H1 (cell line): Measurements from ENCODE around the gene FAF2. TPM values are rescaled to one million over a fixed set of nuclear protein-coding genes. Genes with fewer than 3 reads are reported as not detected.

ENCODE experiments used
- CTCF ChIA-PET: fragments of 300-600 bp; sonication (Branson Sonifier 250); formaldehyde crosslinking; loops from one replicate; lab custom pipeline; 2021; ENCODE audit not compliant: partially characterized antibody; lab: Charles Lee
- POLR2A ChIA-PET: fragments of 300-600 bp; sonication (Branson Sonifier 250); formaldehyde crosslinking; loops from one replicate; lab custom pipeline; 2021; ENCODE audit warnings: inconsistent platforms; ENCODE audit not compliant: partially characterized antibody; lab: Charles Lee
- DNase-seq, 2 experiments: peaks; one replicate each; pipeline versions ENCODE4 v3.0.0 to v3.0.0-alpha.2; 2010 to 2022; ENCODE audit warnings: low spot score in 2 of 2, low read depth in 1 of 2, mixed read lengths in 1 of 2
- FAIRE-seq: peaks from 2 replicates; lab custom pipeline; 2011; peaks lifted over from hg19 to GRCh38; lab: Jason Lieb, UNC
- H2AFZ ChIP-seq: 2 replicates; pipeline ENCODE4 v1.8.1; 2012; ENCODE audit warnings: low read length, inconsistent platforms
- H2AK5ac ChIP-seq: 2 replicates; pipeline ENCODE4 v1.6.1; 2013; ENCODE audit warnings: low read depth, low read length
- H2BK120ac ChIP-seq: replicated peaks from 2 replicates; pipeline ENCODE3; 2013; ENCODE audit warnings: low read depth, low read length, inconsistent platforms
- H2BK12ac ChIP-seq: 2 replicates; pipeline ENCODE4 v1.6.1; 2013; ENCODE audit warnings: low read depth, low read length
- H2BK15ac ChIP-seq: 2 replicates; pipeline ENCODE4 v1.6.1; 2013; ENCODE audit warnings: low read length
- H2BK20ac ChIP-seq: 2 replicates; pipeline ENCODE4 v1.6.1; 2013; ENCODE audit warnings: low read length
- H2BK5ac ChIP-seq: 2 replicates; pipeline ENCODE4 v1.6.1; 2013; ENCODE audit warnings: low read depth, low read length
- H3K14ac ChIP-seq: 2 replicates; pipeline ENCODE4 v1.6.1; 2013; ENCODE audit warnings: inconsistent platforms; ENCODE audit not compliant: insufficient read length
- H3K18ac ChIP-seq: 2 replicates; pipeline ENCODE4 v1.6.1; 2013; ENCODE audit warnings: low read length; ENCODE audit errors: extremely low read depth
- H3K23ac ChIP-seq: 2 replicates; pipeline ENCODE4 v1.6.1; 2013; ENCODE audit warnings: inconsistent platforms; ENCODE audit not compliant: insufficient read length
- H3K23me2 ChIP-seq: 2 replicates; pipeline ENCODE4 v1.6.1; 2013; ENCODE audit warnings: low read depth, low read length
- H3K27ac ChIP-seq: 2 replicates; pipeline ENCODE4 v1.6.1; 2011; ENCODE audit warnings: low read depth, low read length, inconsistent platforms
- H3K27me3 ChIP-seq, 4 experiments: replicated peaks in 1 of 4; 1 replicate in 1 of 4; 2 replicates in 3 of 4; pipeline versions ENCODE4 v1.6.1 to v1.8.1; 2011 to 2013; ENCODE audit warnings: low read length in 3 of 4, mild to moderate bottlenecking in 3 of 4, inconsistent platforms in 2 of 4, mixed read lengths in 2 of 4, moderate library complexity in 1 of 4; ENCODE audit not compliant: control insufficient read depth in 3 of 4, insufficient read depth in 3 of 4; ENCODE audit errors: extremely low read depth in 1 of 4
- H3K36me3 ChIP-seq, 4 experiments: 2 replicates each; pipeline versions ENCODE4 v1.6.1 to v1.8.1; 2011 to 2013; ENCODE audit warnings: mild to moderate bottlenecking in 4 of 4, low read length in 3 of 4, moderate library complexity in 2 of 4, control low read depth in 1 of 4, inconsistent platforms in 1 of 4; ENCODE audit not compliant: insufficient read depth in 4 of 4, control insufficient read depth in 2 of 4
- H3K4ac ChIP-seq: replicated peaks from 2 replicates; pipeline ENCODE3; 2013; ENCODE audit warnings: low read length, low read depth, mixed read lengths, inconsistent platforms; ENCODE audit not compliant: insufficient read length
- H3K4me1 ChIP-seq, 4 experiments: replicated peaks in 1 of 4; 1 replicate in 1 of 4; 2 replicates in 3 of 4; pipeline versions ENCODE4 v1.6.1 to v1.8.1; 2011 to 2013; ENCODE audit warnings: low read length in 3 of 4, inconsistent platforms in 2 of 4, mixed read lengths in 1 of 4; ENCODE audit not compliant: insufficient read depth in 4 of 4, control insufficient read depth in 3 of 4
- H3K4me2 ChIP-seq, 2 experiments: 2 replicates each; pipeline versions ENCODE4 v1.6.1 to v1.8.1; 2011 to 2013; ENCODE audit warnings: low read depth in 2 of 2, low read length in 2 of 2, control low read depth in 1 of 2, inconsistent platforms in 1 of 2, mild to moderate bottlenecking in 1 of 2; ENCODE audit not compliant: insufficient read depth in 1 of 2
- H3K4me3 ChIP-seq, 4 experiments: fragments of 200-600, 300-600 bp in 1 of 4; sonication (generic), shearing (Covaris generic), sonication (Bioruptor Twin) in 1 of 4; 2 replicates each; pipeline versions ENCODE4 v1.5.1 to v1.8.1; 2011 to 2016; ENCODE audit warnings: low read length in 4 of 4, low read depth in 3 of 4, control low read depth in 2 of 4, inconsistent platforms in 2 of 4, mild to moderate bottlenecking in 2 of 4, mixed read lengths in 1 of 4, moderate library complexity in 1 of 4; ENCODE audit not compliant: insufficient read depth in 2 of 4; ENCODE audit errors: extremely low read depth in 1 of 4
- H3K56ac ChIP-seq: replicated peaks from 2 replicates; pipeline ENCODE3; 2013; ENCODE audit warnings: low read depth, mild to moderate bottlenecking, mixed read lengths, low read length, inconsistent platforms; ENCODE audit not compliant: insufficient read length
- H3K79me1 ChIP-seq: 2 replicates; pipeline ENCODE4 v1.6.1; 2013; ENCODE audit warnings: low read depth, low read length, control low read depth
- H3K79me2 ChIP-seq, 2 experiments: 2 replicates each; pipeline versions ENCODE4 v1.6.1 to v1.8.1; 2012 to 2013; ENCODE audit warnings: low read length in 2 of 2, mild to moderate bottlenecking in 2 of 2, inconsistent platforms in 1 of 2; ENCODE audit not compliant: insufficient read depth in 2 of 2, control insufficient read depth in 1 of 2
- H3K9ac ChIP-seq, 4 experiments: replicated peaks in 1 of 4; 1 replicate in 1 of 4; 2 replicates in 3 of 4; pipeline versions ENCODE4 v1.6.1 to v1.8.1; 2011 to 2013; ENCODE audit warnings: low read depth in 3 of 4, low read length in 3 of 4, control low read depth in 2 of 4, mild to moderate bottlenecking in 2 of 4, moderate library complexity in 2 of 4, inconsistent platforms in 1 of 4; ENCODE audit errors: extremely low read depth in 1 of 4
- H3K9me3 ChIP-seq, 2 experiments: 2 replicates each; pipeline versions ENCODE4 v1.6.1 to v1.8.1; 2012 to 2013; ENCODE audit warnings: mild to moderate bottlenecking in 2 of 2, moderate library complexity in 2 of 2, control low read depth in 1 of 2, inconsistent platforms in 1 of 2, low read depth in 1 of 2, low read length in 1 of 2, mixed read lengths in 1 of 2; ENCODE audit not compliant: insufficient read depth in 2 of 2
- H4K20me1 ChIP-seq, 2 experiments: replicated peaks in 1 of 2; 2 replicates each; pipeline versions ENCODE3 to v1.8.1; 2011 to 2013; ENCODE audit warnings: inconsistent platforms in 2 of 2, low read length in 2 of 2, mild to moderate bottlenecking in 1 of 2; ENCODE audit not compliant: insufficient read depth in 2 of 2, control insufficient read depth in 1 of 2
- H4K5ac ChIP-seq: 2 replicates; pipeline ENCODE4 v1.6.1; 2013; ENCODE audit warnings: low read length, low read depth, mixed read lengths, inconsistent platforms; ENCODE audit not compliant: insufficient read length
- H4K8ac ChIP-seq: 2 replicates; pipeline ENCODE4 v1.8.0; 2013; ENCODE audit warnings: mild to moderate bottlenecking, moderate library complexity, low read length, inconsistent platforms; ENCODE audit not compliant: insufficient read depth; ENCODE audit errors: extremely low read depth
- H4K91ac ChIP-seq: replicated peaks from 2 replicates; pipeline ENCODE3; 2013; ENCODE audit warnings: low read length, mixed read lengths, inconsistent platforms; ENCODE audit not compliant: insufficient read length
- BACH1 ChIP-seq: IDR thresholded peaks from 2 replicates; pipeline ENCODE4 v1.6.1; 2012; ENCODE audit warnings: low read length, improper control_type of control experiment
- CREB1 ChIP-seq: IDR thresholded peaks from 2 replicates; pipeline ENCODE4 v1.6.1; 2012; ENCODE audit warnings: inconsistent platforms
- POLR2A ChIP-seq, 2 experiments: IDR thresholded peaks; 1 replicate in 1 of 2; 2 replicates in 1 of 2; pipeline ENCODE4 v1.6.1; 2011; ENCODE audit warnings: low read depth in 2 of 2, low read length in 2 of 2, mild to moderate bottlenecking in 2 of 2; ENCODE audit errors: control extremely low read depth in 1 of 2
- POLR2AphosphoS5 ChIP-seq: IDR thresholded peaks from 2 replicates; pipeline ENCODE4 v1.6.1; 2011; ENCODE audit warnings: low read depth, low read length
- RFX5 ChIP-seq: IDR thresholded peaks from 2 replicates; pipeline ENCODE4 v1.6.1; 2011; ENCODE audit warnings: low read depth, low read length, improper control_type of control experiment, borderline replicate concordance
- WGBS, 2 experiments: shearing (Covaris generic) in 1 of 2; methylation state at CpG; one replicate each; pipeline versions ENCODE4 v1.1.6 to v1.1.7; 2013 to 2015; ENCODE audit warnings: low lambda C conversion rate in 2 of 2, mixed read lengths in 2 of 2, inconsistent platforms in 1 of 2, low coverage in 1 of 2, missing lambda C conversion rate in 1 of 2; ENCODE audit not compliant: insufficient replicate concordance in 2 of 2, insufficient coverage in 1 of 2, insufficient read length in 1 of 2; ENCODE audit errors: extremely low coverage in 1 of 2, missing lambda C conversion rate in 1 of 2; 5-methylcytosine and 5-hydroxymethylcytosine counted together
- polyA plus RNA-seq, 7 experiments: library from polyadenylated mRNA; depleted of rRNA in 3 of 7; stranded (reverse) in 5 of 7; unstranded in 2 of 7; fragments of >200 nt in 5 of 7; fragments of 200-250 nt in 2 of 7; gene quantifications; 1 replicate in 5 of 7; 2 replicates in 1 of 7; 4 replicates in 1 of 7; pipeline versions ENCODE4 v1.2.1 to v1.2.3, GENCODE V29; 2011 to 2013; ENCODE audit warnings: missing spikeins in 2 of 7, mixed read lengths in 2 of 7
- total RNA-seq: library from RNA; stranded (reverse); fragmentation: NEBNext Ultra II Directional; extraction: Animal tissue kit (Norgen Biotek cat#: 25700); gene quantifications from 2 replicates; pipeline ENCODE4 v1.2.1, GENCODE V29; 2021

FAF2 gene
- total and polyA plus RNA-seq, 2 of the 8 experiments (the other 6 are each of a cell fraction or from before 2014, with no cell fraction given) = 20.8 to 35.8 TPM

- H2BK12ac ChIP-seq = no peak overlapping the region
- no peak overlapping the region for H4K5ac ChIP-seq
- H3K14ac ChIP-seq = no peak overlapping the region
- no peaks in the 10 kb centered on the region for H3K27me3 ChIP-seq
- no peak overlapping the region for H2AFZ ChIP-seq
- ChIA-PET POLR2A (interaction anchor here (0.6 to 7.7 kb wide), 8 partner anchors 10 to 508 kb away, joined by 3 to 57 read pairs (median 4); partner anchors contain the start of genes CLTB, HIGD2A, NOP16 and RNF44), CTCF (interaction anchor here (0.7 to 6.4 kb wide), 20 partner anchors 10 to 199 kb away, joined by 3 to 83 read pairs (median 4); partner anchors contain the start of genes CLTB, FAF2 and KIAA1191)
- no peak overlapping the region for H2BK15ac ChIP-seq
- H3K23ac ChIP-seq = no peak overlapping the region
- no peaks in the 10 kb centered on the region for H3K9me3 ChIP-seq
- no peak overlapping the region for H3K56ac ChIP-seq
- FAIRE-seq = no peak
- H4K8ac ChIP-seq = no peak overlapping the region
- H2BK20ac ChIP-seq = no peak overlapping the region
- no peaks in the 10 kb centered on the region for H3K79me2 ChIP-seq
- TF ChIP-seq RFX5 (no peak), BACH1 (no peak), POLR2A (IDR thresholded peaks at IDR 0.05; ENCODE audit: control extremely low read depth in 1 of 2, low read depth in 2 of 2, low read length in 2 of 2) (no peak), CREB1 (no peak), POLR2AphosphoS5 (no peak)
- WGBS, 2 experiments = 84% methylated on average over 9 of the region's 9 CpGs; no CpG with 5 or more reads in 1 of the 2 experiments
- no peak overlapping the region for H3K4me3 ChIP-seq
- no peaks in the 10 kb centered on the region for H3K79me1 ChIP-seq
- H3K9ac ChIP-seq = no peak overlapping the region
- no peaks in the 10 kb centered on the region; a peak in 1 of 7 replicates for H3K4me1 ChIP-seq
- no peak overlapping the region for H2BK5ac ChIP-seq
- 0 out of 8 replicates have a peak, but pooled peaks cover 0 to 2% (median 0%) of the 10 kb centered on the region in 4 experiments for H3K36me3 ChIP-seq
- no peak overlapping the region for H3K4me2 ChIP-seq
- no peak overlapping the region for H4K91ac ChIP-seq
- no peaks in the 10 kb centered on the region for H3K23me2 ChIP-seq
- no peak for DNase-seq
- H3K18ac ChIP-seq = no peak overlapping the region
- H3K27ac ChIP-seq = no peak overlapping the region
- H2AK5ac ChIP-seq = no peak overlapping the region
- no peaks in the 10 kb centered on the region for H4K20me1 ChIP-seq
- no peak overlapping the region for H2BK120ac ChIP-seq
- no peak overlapping the region for H3K4ac ChIP-seq
Observed at GRCh38 chr5:176406436-176407052, 41.6 kb upstream of the FAF2 start.
